Retinal pigment epithelial cell (primary cell): ENCODE results near the gene CEP85.
"Not testable (repeated sequence)": the region's sequence is repeated elsewhere in the genome, so short reads cannot be mapped to it uniquely, and the experiment has no call there.

Experiments used
- DNase-seq: peaks from one replicate; pipeline ENCODE4 v3.0.0-alpha.2; 2010; ENCODE audit warnings: low read depth
- H3K4me3 ChIP-seq: 2 replicates; pipeline ENCODE4 v1.5.1; 2011; ENCODE audit warnings: mild to moderate bottlenecking, low read length, control low read depth, moderate library complexity
- CTCF ChIP-seq: conservative IDR thresholded peaks from 2 replicates; pipeline ENCODE4 v1.5.1; 2011; ENCODE audit warnings: low read depth, low read length, control low read depth, inconsistent platforms

CEP85 gene

GRCh38 chr1:26307363-26307781, 73.4 kb downstream of the CEP85 start:
- peak overlapping the region; percentile 97 for H3K4me3 ChIP-seq
- DNase-seq, result no peak
- no peak for TF ChIP-seq CTCF

GRCh38 chr1:26307966-26308899, 74.2 kb downstream of the CEP85 start:
- H3K4me3 ChIP-seq, DNase-seq: not testable (repeated sequence)

GRCh38 chr1:26314501-26314900, 80.5 kb downstream of the CEP85 start:
- H3K4me3 ChIP-seq, result no peak overlapping the region
- DNase-seq, result no peak
- TF ChIP-seq CTCF, result no peak

- H3K4me3 ChIP-seq, result no peak overlapping the region
- DNase-seq, result no peak
- TF ChIP-seq CTCF, result no peak
Observed at GRCh38 chr1:26315874-26316850, 82.2 kb downstream of the CEP85 start.

GRCh38 chr1:26317146-26317545, 83.1 kb downstream of the CEP85 start:
- no peak for TF ChIP-seq CTCF
- no peak overlapping the region for H3K4me3 ChIP-seq
- no peak for DNase-seq

GRCh38 chr1:26317612-26318337, 83.8 kb downstream of the CEP85 start, which contains the start of gene CD52:
CD52 (plus strand) TSS chr1:26317958; CDS start chr1:26318018, 60 bp downstream.
- no peak for DNase-seq
- TF ChIP-seq CTCF, result no peak
- no peak within 1 kb of the TSS for H3K4me3 ChIP-seq
